A549 (cell line): ENCODE data around the gene HOMER2.

Experiments used
- CTCF ChIP-seq: fragments of >200 bp; sonication (Bioruptor Twin); formaldehyde crosslinking; IDR thresholded peaks from 3 replicates; pipeline ENCODE4 v1.5.1; 2016
- KDM1A ChIP-seq: fragments of 200-600 bp; sonication (generic); IDR thresholded peaks from 2 replicates; pipeline ENCODE4 v1.6.1; 2016; ENCODE audit warnings: low read depth, mild to moderate bottlenecking
- PHF8 ChIP-seq: fragments of 200-600 bp; sonication (generic); IDR thresholded peaks from 2 replicates; pipeline ENCODE4 v1.6.1; 2016; ENCODE audit warnings: low read depth, mild to moderate bottlenecking, antibody characterized with exemption, moderate library complexity, borderline replicate concordance
- POLR2A ChIP-seq: IDR thresholded peaks from 2 replicates; pipeline ENCODE4 v1.6.1; 2012; ENCODE audit warnings: mild to moderate bottlenecking, low read length
- REST ChIP-seq: fragments of 200-600 bp; sonication (generic); IDR thresholded peaks from 2 replicates; pipeline ENCODE4 v1.6.1; 2016; ENCODE audit warnings: antibody characterized with exemption, mild to moderate bottlenecking, moderate library complexity
- SMC3 ChIP-seq: fragments of >200 bp; sonication (Bioruptor Twin); formaldehyde crosslinking; IDR thresholded peaks from 3 replicates; pipeline ENCODE4 v1.6.1; 2018; ENCODE audit warnings: inconsistent platforms

- TF ChIP-seq REST = no peak
- no peak for TF ChIP-seq CTCF
- TF ChIP-seq POLR2A = no peak
- TF ChIP-seq SMC3 = no peak
- TF ChIP-seq KDM1A = no peak
- no peak for TF ChIP-seq PHF8
These were observed 123.3 kb downstream of the HOMER2 start for GRCh38 chr15:82829234-82829633.
